ENCODE measurements around the gene CMTR1. TPM values are rescaled to one million over a fixed set of nuclear protein-coding genes. Genes with fewer than 3 reads are reported as not detected.

Gene CMTR1
- total and polyA plus RNA-seq, 11 donors: 16.3 to 40.7 (median 28.4) TPM

- no peaks in the 10 kb centered on the region for H3K9me3 ChIP-seq
- no peak overlapping the region for H3K4me3 ChIP-seq
- H3K36me3 ChIP-seq: no peaks in the 10 kb centered on the region
- ATAC-seq (no peak), DNase-seq (no peak)
- intact Hi-C loops (cut with DNase I): no loop called here
- H3K27me3 ChIP-seq: peaks cover 3 to 38% (median 21%) of the 10 kb centered on the region in 9 donors
- no peak overlapping the region for H3K27ac ChIP-seq
- H3K4me1 ChIP-seq: peaks cover 0 to 16% (median 6%) of the 10 kb centered on the region in 12 donors
- 35 to 50% (median 39%) methylated on average over 16 of the region's 16 CpGs for WGBS, 4 donors
- no peak for TF ChIP-seq POLR2A (IDR thresholded peaks at IDR 0.05)
- TF ChIP-seq, protein P1, sequence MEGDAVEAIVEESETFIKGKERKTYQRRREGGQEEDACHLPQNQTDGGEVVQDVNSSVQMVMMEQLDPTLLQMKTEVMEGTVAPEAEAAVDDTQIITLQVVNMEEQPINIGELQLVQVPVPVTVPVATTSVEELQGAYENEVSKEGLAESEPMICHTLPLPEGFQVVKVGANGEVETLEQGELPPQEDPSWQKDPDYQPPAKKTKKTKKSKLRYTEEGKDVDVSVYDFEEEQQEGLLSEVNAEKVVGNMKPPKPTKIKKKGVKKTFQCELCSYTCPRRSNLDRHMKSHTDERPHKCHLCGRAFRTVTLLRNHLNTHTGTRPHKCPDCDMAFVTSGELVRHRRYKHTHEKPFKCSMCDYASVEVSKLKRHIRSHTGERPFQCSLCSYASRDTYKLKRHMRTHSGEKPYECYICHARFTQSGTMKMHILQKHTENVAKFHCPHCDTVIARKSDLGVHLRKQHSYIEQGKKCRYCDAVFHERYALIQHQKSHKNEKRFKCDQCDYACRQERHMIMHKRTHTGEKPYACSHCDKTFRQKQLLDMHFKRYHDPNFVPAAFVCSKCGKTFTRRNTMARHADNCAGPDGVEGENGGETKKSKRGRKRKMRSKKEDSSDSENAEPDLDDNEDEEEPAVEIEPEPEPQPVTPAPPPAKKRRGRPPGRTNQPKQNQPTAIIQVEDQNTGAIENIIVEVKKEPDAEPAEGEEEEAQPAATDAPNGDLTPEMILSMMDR (IDR thresholded peaks at IDR 0.05): no peak
Observed at GRCh38 chr6:37511910-37512399, 78.9 kb downstream of the CMTR1 start.

GRCh38 chr6:37512400-37513011, 79.5 kb downstream of the CMTR1 start:
- H3K27ac ChIP-seq: no peak overlapping the region
- DNase-seq: no peak
- H3K4me3 ChIP-seq: no peak overlapping the region
- intact Hi-C loops (cut with DNase I): no loop called here
- no peak for ATAC-seq
- H3K4me1 ChIP-seq: peaks cover 0 to 21% (median 6%) of the 10 kb centered on the region in 12 donors
- WGBS, 4 donors: 41 to 52% (median 44%) methylated on average over 12 of the region's 12 CpGs
- H3K36me3 ChIP-seq: no peaks in the 10 kb centered on the region
- no peaks in the 10 kb centered on the region for H3K9me3 ChIP-seq
- H3K27me3 ChIP-seq: peaks cover 3 to 38% (median 21%) of the 10 kb centered on the region in 9 donors
- TF ChIP-seq, protein P1 (IDR thresholded peaks at IDR 0.05): no peak
- TF ChIP-seq POLR2A (IDR thresholded peaks at IDR 0.05): no peak

DNA sequence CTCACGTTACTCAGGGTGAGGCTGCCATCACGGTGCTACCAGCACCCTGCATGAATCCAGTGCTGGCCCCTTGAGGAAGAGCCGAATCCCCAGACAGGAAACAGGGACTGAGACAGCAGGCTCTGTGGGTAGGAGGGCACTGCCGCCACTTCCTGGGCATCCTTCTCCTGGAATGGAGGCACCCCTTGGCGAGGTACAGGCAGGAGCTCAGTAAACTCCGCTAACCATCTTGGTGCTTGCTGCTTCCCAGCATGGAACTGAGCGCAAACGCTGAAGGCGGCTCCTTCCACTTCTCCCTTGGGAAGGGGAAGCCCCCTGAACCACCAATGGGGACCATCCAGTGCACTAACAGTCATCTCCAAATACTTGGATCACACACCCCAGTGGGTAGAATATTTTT, 80.1 kb downstream of the CMTR1 start:
- TF ChIP-seq, protein P1 (IDR thresholded peaks at IDR 0.05): no peak
- TF ChIP-seq POLR2A (IDR thresholded peaks at IDR 0.05): no peak
- intact Hi-C loops (cut with DNase I): no loop called here
- Histone ChIP-seq H3K27ac (no peak overlapping the region), H3K4me3 (no peak overlapping the region), H3K9me3 (no peaks in the 10 kb centered on the region), H3K27me3 (peaks cover 3 to 38% (median 21%) of the 10 kb centered on the region in 9 donors), H3K4me1 (peaks cover 0 to 21% (median 6%) of the 10 kb centered on the region in 12 donors), H3K36me3 (no peaks in the 10 kb centered on the region)
- ATAC-seq: no peak
- no peak for DNase-seq
- 24 to 37% (median 35%) methylated on average over 4 to 9 of the region's 9 CpGs for WGBS, 4 donors

- Histone ChIP-seq H3K36me3 (no peaks in the 10 kb centered on the region), H3K27me3 (peaks cover 3 to 38% (median 21%) of the 10 kb centered on the region in 9 donors), H3K4me3 (no peak overlapping the region), H3K27ac (peak overlapping the region in 1 of 12 donors; percentile 16), H3K4me1 (peaks cover 0 to 21% (median 6%) of the 10 kb centered on the region in 12 donors), H3K9me3 (no peaks in the 10 kb centered on the region)
- DNase-seq (no peak), ATAC-seq (no peak)
- intact Hi-C loops (cut with DNase I): no loop called here
- TF ChIP-seq, protein P1 (IDR thresholded peaks at IDR 0.05): no peak
- TF ChIP-seq POLR2A (IDR thresholded peaks at IDR 0.05): no peak
- 23 to 34% (median 31%) methylated on average over 9 to 10 of the region's 10 CpGs for WGBS, 4 donors
Observed at GRCh38 chr6:37513576-37513975, 80.6 kb downstream of the CMTR1 start.
